Stimulated activated CD4-positive, alpha-beta T cell treated with anti-CD3 and anti-CD28 coated beads, Interleukin-1b, Interleukin-23, amount 100 ng/mL, for 4 hours (primary cell): ENCODE measurements around the gene CTSD.
"Not testable (repeated sequence)": the region's sequence is repeated elsewhere in the genome, so short reads cannot be mapped to it uniquely, and the experiment has no call there.

Experiments used
- DNase-seq, 2 donors: peaks; one replicate each; pipeline ENCODE4 v3.0.0-alpha.2; 2020; ENCODE audit warnings: low read depth in 2 of 2

Gene CTSD

GRCh38 chr11:1770061-1770460 lies 6.3 kb upstream of the CTSD start:
- DNase-seq, result no peak

- not testable (repeated sequence) for DNase-seq
Observed at GRCh38 chr11:1769304-1769936, 5.7 kb upstream of the CTSD start.

GRCh38 chr11:1768141-1768469 lies 4.4 kb upstream of the CTSD start:
- DNase-seq, result no peak

- no peak for DNase-seq
Observed at GRCh38 chr11:1767399-1768140, 3.8 kb upstream of the CTSD start.

- DNase-seq, result no peak
Observed at GRCh38 chr11:1766719-1767398, 3.1 kb upstream of the CTSD start.

GRCh38 chr11:1765871-1766718 lies 2.4 kb upstream of the CTSD start:
- DNase-seq, result no peak

- no peak for DNase-seq
Observed at GRCh38 chr11:1763336-1763795, 361 bp downstream of the CTSD start.

GRCh38 chr11:1762537-1763302 lies 1.0 kb downstream of the CTSD start:
- no peak for DNase-seq

- no peak for DNase-seq
Observed at GRCh38 chr11:1761857-1762536, 1.7 kb downstream of the CTSD start.

- no peak for DNase-seq
Observed at GRCh38 chr11:1761110-1761856, 2.4 kb downstream of the CTSD start.

GRCh38 chr11:1760351-1761109 lies 3.2 kb downstream of the CTSD start:
- DNase-seq, result no peak

GRCh38 chr11:1759851-1760220 lies 3.9 kb downstream of the CTSD start:
- no peak for DNase-seq

GRCh38 chr11:1759151-1759850 lies 4.4 kb downstream of the CTSD start:
- no peak for DNase-seq

- no peak for DNase-seq
Observed at GRCh38 chr11:1758611-1759150, 5.0 kb downstream of the CTSD start.

- no peak for DNase-seq
Observed at GRCh38 chr11:1757861-1758610, 5.7 kb downstream of the CTSD start.

GRCh38 chr11:1756791-1757771 lies 6.6 kb downstream of the CTSD start:
- no peak for DNase-seq
